IMR-90 (cell line): Measurements from ENCODE around the gene LZTFL1.

ENCODE experiments used
- CEBPB ChIP-seq: IDR thresholded peaks from 2 replicates; pipeline ENCODE4 v1.6.1; 2012; ENCODE audit warnings: low read depth, low read length, improper control_type of control experiment
- CTCF ChIP-seq: conservative IDR thresholded peaks from 2 replicates; pipeline ENCODE4 v1.5.1; 2012; ENCODE audit warnings: mild to moderate bottlenecking, low read depth, low read length, improper control_type of control experiment
- FOS ChIP-seq: fragments of 150-350 bp; IDR thresholded peaks from 2 replicates; pipeline ENCODE4 v1.6.1; 2016; ENCODE audit warnings: low read depth, low read length
- MAFK ChIP-seq: IDR thresholded peaks from 2 replicates; pipeline ENCODE4 v1.6.1; 2012; ENCODE audit warnings: low read depth, low read length, improper control_type of control experiment
- MAZ ChIP-seq: IDR thresholded peaks from 2 replicates; pipeline ENCODE4 v1.6.1; 2012; ENCODE audit warnings: low read depth, mild to moderate bottlenecking, low read length, improper control_type of control experiment, moderate library complexity, borderline replicate concordance
- MXI1 ChIP-seq: IDR thresholded peaks from 2 replicates; pipeline ENCODE4 v1.6.1; 2012; ENCODE audit warnings: low read depth, mild to moderate bottlenecking, low read length, moderate library complexity, borderline replicate concordance
- POLR2A ChIP-seq: IDR thresholded peaks from 2 replicates; pipeline ENCODE4 v1.6.1; 2012; ENCODE audit warnings: mild to moderate bottlenecking, low read depth, low read length
- RCOR1 ChIP-seq: IDR thresholded peaks from 2 replicates; pipeline ENCODE4 v1.6.1; 2012; ENCODE audit warnings: mild to moderate bottlenecking, low read length, improper control_type of control experiment; ENCODE audit not compliant: insufficient replicate concordance
- RFX5 ChIP-seq: IDR thresholded peaks from 2 replicates; pipeline ENCODE4 v1.8.0; 2012; ENCODE audit warnings: low read depth, mild to moderate bottlenecking, low read length, moderate library complexity
- SMC3 ChIP-seq: fragments of 150-350 bp; IDR thresholded peaks from 2 replicates; pipeline ENCODE4 v1.6.1; 2016; ENCODE audit warnings: low read depth, mild to moderate bottlenecking, antibody characterized with exemption, low read length, moderate library complexity
- USF2 ChIP-seq: fragments of 150-350 bp; IDR thresholded peaks from 2 replicates; pipeline ENCODE4 v1.6.1; 2017; ENCODE audit warnings: mild to moderate bottlenecking, antibody characterized with exemption, low read length, low read depth

GRCh38 chr3:45865563-45865962 is 23.6 kb upstream of the LZTFL1 start:
- TF ChIP-seq MAZ = no peak
- TF ChIP-seq MAFK = no peak
- no peak for TF ChIP-seq CTCF
- no peak for TF ChIP-seq FOS
- TF ChIP-seq RFX5 = no peak
- no peak for TF ChIP-seq SMC3
- no peak for TF ChIP-seq POLR2A
- no peak for TF ChIP-seq USF2
- no peak for TF ChIP-seq MXI1
- no peak for TF ChIP-seq RCOR1
- TF ChIP-seq CEBPB = no peak
